Activated CD4-positive, alpha-beta T cell treated with anti-CD3 and anti-CD28 coated beads, Interleukin-2, amount 10 ng/mL, durations not matched to agents 7 days and 5 days (primary cell): ENCODE measurements around the gene SIMC1. TPM values are rescaled to one million over a fixed set of nuclear protein-coding genes. Genes with fewer than 3 reads are reported as not detected.
"Not testable (repeated sequence)": the region's sequence is repeated elsewhere in the genome, so short reads cannot be mapped to it uniquely, and the experiment has no call there.

Source experiments
- CTCF ChIA-PET: fragments of 350-600 bp; sonication (Branson Sonifier 250); formaldehyde crosslinking; loops from one replicate; lab custom pipeline; 2021; ENCODE audit warnings: antibody characterized with exemption; lab: Charles Lee
- POLR2A ChIA-PET: fragments of 350-600 bp; sonication (Branson Sonifier 250); formaldehyde crosslinking; loops from one replicate; lab custom pipeline; 2021; ENCODE audit warnings: antibody characterized with exemption; lab: Charles Lee
- DNase-seq: peaks from one replicate; pipeline ENCODE4 v3.0.0-alpha.2; 2020
- H3K27ac Mint-ChIP-seq: one replicate; pipeline ENCODE4 v1.8.0; 2021; ENCODE audit warnings: mild to moderate bottlenecking, moderate library complexity, mixed read lengths
- H3K27me3 Mint-ChIP-seq: one replicate; pipeline ENCODE4 v1.8.0; 2021; ENCODE audit warnings: mixed read lengths
- H3K36me3 Mint-ChIP-seq: one replicate; pipeline ENCODE4 v1.8.0; 2021; ENCODE audit warnings: low read depth, mixed read lengths
- H3K4me1 Mint-ChIP-seq: one replicate; pipeline ENCODE4 v1.8.0; 2021; ENCODE audit warnings: mixed read lengths
- H3K4me3 Mint-ChIP-seq: one replicate; pipeline ENCODE4 v1.8.0; 2021; ENCODE audit warnings: mild to moderate bottlenecking, moderate library complexity, mixed read lengths
- H3K9me3 Mint-ChIP-seq: one replicate; pipeline ENCODE4 v1.8.0; 2021; ENCODE audit warnings: mixed read lengths
- total RNA-seq, 2 experiments: library from RNA; stranded (reverse); gene quantifications; one replicate each; pipeline ENCODE4 v1.2.3, GENCODE V29; 2021

The SIMC1 gene
- total RNA-seq, 2 experiments from 2014 or later = 29.9 to 30.2 TPM

GRCh38 chr5:176266448-176266847, 28.2 kb downstream of the SIMC1 start:
- not testable (repeated sequence) for H3K27ac Mint-ChIP-seq

GRCh38 chr5:176289018-176289417, 50.8 kb downstream of the SIMC1 start:
- H3K4me1 Mint-ChIP-seq, H3K36me3 Mint-ChIP-seq, H3K9me3 Mint-ChIP-seq, H3K27ac Mint-ChIP-seq, H3K4me3 Mint-ChIP-seq, H3K27me3 Mint-ChIP-seq, POLR2A ChIA-PET, CTCF ChIA-PET, DNase-seq: not testable (repeated sequence)

More at GRCh38 chr5:176266448-176266847, 28.2 kb downstream of the SIMC1 start:
- CTCF ChIA-PET, H3K4me1 Mint-ChIP-seq, POLR2A ChIA-PET, H3K27me3 Mint-ChIP-seq, H3K4me3 Mint-ChIP-seq, H3K9me3 Mint-ChIP-seq, DNase-seq: not testable (repeated sequence)
- H3K36me3 Mint-ChIP-seq = peaks cover 23% of the 10 kb centered on the region

GRCh38 chr5:176290057-176290840, 52.0 kb downstream of the SIMC1 start:
- DNase-seq, H3K27me3 Mint-ChIP-seq, CTCF ChIA-PET, H3K4me1 Mint-ChIP-seq, H3K4me3 Mint-ChIP-seq, H3K36me3 Mint-ChIP-seq, H3K9me3 Mint-ChIP-seq, H3K27ac Mint-ChIP-seq, POLR2A ChIA-PET: not testable (repeated sequence)

GRCh38 chr5:176305356-176305755, 67.1 kb downstream of the SIMC1 start:
- H3K9me3 Mint-ChIP-seq, H3K27ac Mint-ChIP-seq, H3K4me1 Mint-ChIP-seq, H3K27me3 Mint-ChIP-seq, POLR2A ChIA-PET, H3K4me3 Mint-ChIP-seq, DNase-seq, CTCF ChIA-PET: not testable (repeated sequence)
- peaks cover 43% of the 10 kb centered on the region for H3K36me3 Mint-ChIP-seq

- no peak for DNase-seq
- Mint-ChIP-seq H3K4me3 (no peak overlapping the region), H3K27ac (no peak overlapping the region), H3K27me3 (no peaks in the 10 kb centered on the region), H3K36me3 (peaks cover 30% of the 10 kb centered on the region), H3K4me1 (peaks cover 1% of the 10 kb centered on the region), H3K9me3 (no peaks in the 10 kb centered on the region)
- POLR2A ChIA-PET = interaction anchor here (0.6 kb wide), 1 partner anchor 236 kb away, joined by 3 read pairs; no protein-coding TSS in a partner anchor
- CTCF ChIA-PET = no interaction called here
Observed at GRCh38 chr5:176317534-176318374, 79.5 kb downstream of the SIMC1 start.

GRCh38 chr5:176319827-176320554, 81.8 kb downstream of the SIMC1 start:
- H3K27ac Mint-ChIP-seq = no peak overlapping the region
- no peaks in the 10 kb centered on the region for H3K27me3 Mint-ChIP-seq
- CTCF ChIA-PET = no interaction called here
- peaks cover 23% of the 10 kb centered on the region for H3K36me3 Mint-ChIP-seq
- POLR2A ChIA-PET = no interaction called here
- no peak overlapping the region for H3K4me3 Mint-ChIP-seq
- no peak for DNase-seq
- H3K9me3 Mint-ChIP-seq = no peaks in the 10 kb centered on the region
- H3K4me1 Mint-ChIP-seq = peaks cover 1% of the 10 kb centered on the region

GRCh38 chr5:176320577-176320976, 82.4 kb downstream of the SIMC1 start:
- Mint-ChIP-seq H3K4me1 (peaks cover 1% of the 10 kb centered on the region), H3K4me3 (no peak overlapping the region), H3K27ac (no peak overlapping the region), H3K36me3 (peaks cover 18% of the 10 kb centered on the region), H3K27me3 (no peaks in the 10 kb centered on the region), H3K9me3 (no peaks in the 10 kb centered on the region)
- no peak for DNase-seq
- ChIA-PET POLR2A (no interaction called here), CTCF (no interaction called here)

GRCh38 chr5:176334031-176334770, 96.0 kb downstream of the SIMC1 start:
- no peaks in the 10 kb centered on the region for H3K27me3 Mint-ChIP-seq
- H3K4me1 Mint-ChIP-seq = no peaks in the 10 kb centered on the region
- CTCF ChIA-PET = interaction anchor here (1.4 kb wide), 1 partner anchor 21 kb away, joined by 7 read pairs; no protein-coding TSS in a partner anchor
- peaks cover 12% of the 10 kb centered on the region for H3K9me3 Mint-ChIP-seq
- no peak overlapping the region for H3K27ac Mint-ChIP-seq
- H3K4me3 Mint-ChIP-seq = no peak overlapping the region
- DNase-seq = no peak
- peaks cover 34% of the 10 kb centered on the region for H3K36me3 Mint-ChIP-seq
- POLR2A ChIA-PET = no interaction called here

- Mint-ChIP-seq H3K9me3 (peaks cover 11% of the 10 kb centered on the region), H3K4me1 (no peaks in the 10 kb centered on the region), H3K4me3 (no peak overlapping the region), H3K27ac (no peak overlapping the region), H3K36me3 (peaks cover 38% of the 10 kb centered on the region), H3K27me3 (no peaks in the 10 kb centered on the region)
- DNase-seq = no peak
- ChIA-PET POLR2A (no interaction called here), CTCF (no interaction called here)
Observed at GRCh38 chr5:176337913-176338312, 99.7 kb downstream of the SIMC1 start.

- no peak for DNase-seq
- Mint-ChIP-seq H3K27ac (no peak overlapping the region), H3K36me3 (peaks cover 30% of the 10 kb centered on the region), H3K9me3 (peaks cover 3% of the 10 kb centered on the region), H3K4me3 (no peak overlapping the region), H3K27me3 (no peaks in the 10 kb centered on the region), H3K4me1 (no peaks in the 10 kb centered on the region)
- CTCF ChIA-PET = interaction anchor here (0.7 to 1.4 kb wide), 3 partner anchors 10 to 15 kb away, joined by 4 to 6 read pairs (median 5); no protein-coding TSS in a partner anchor
- POLR2A ChIA-PET = no interaction called here
Observed at GRCh38 chr5:176339304-176339703, 101.1 kb downstream of the SIMC1 start.

- Mint-ChIP-seq H3K4me1 (no peaks in the 10 kb centered on the region), H3K27ac (no peak overlapping the region), H3K27me3 (no peaks in the 10 kb centered on the region), H3K4me3 (no peak overlapping the region), H3K36me3 (peaks cover 32% of the 10 kb centered on the region), H3K9me3 (no peaks in the 10 kb centered on the region)
- no peak for DNase-seq
- CTCF ChIA-PET = interaction anchor here (1.1 kb wide), 1 partner anchor 12 kb away, joined by 3 read pairs; no protein-coding TSS in a partner anchor
- POLR2A ChIA-PET = no interaction called here
Observed at GRCh38 chr5:176341325-176342157, 103.3 kb downstream of the SIMC1 start.
